HL-60/S4 treated with retinoic acid at 250 ng/mL for 4 days and 3 days (cell line): ENCODE results near the gene NME2.
"Not testable (repeated sequence)": the region's sequence is repeated elsewhere in the genome, so short reads cannot be mapped to it uniquely, and the experiment has no call there.

Experiments
- in situ Hi-C: fragments of 300-500 bp; cut with MboI; formaldehyde crosslinking; loops from 2 replicates; pipeline ENCODE4 v1.7.0; 2022; ENCODE audit warnings: low sequenced_read_pairs

The NME2 gene

DNA sequence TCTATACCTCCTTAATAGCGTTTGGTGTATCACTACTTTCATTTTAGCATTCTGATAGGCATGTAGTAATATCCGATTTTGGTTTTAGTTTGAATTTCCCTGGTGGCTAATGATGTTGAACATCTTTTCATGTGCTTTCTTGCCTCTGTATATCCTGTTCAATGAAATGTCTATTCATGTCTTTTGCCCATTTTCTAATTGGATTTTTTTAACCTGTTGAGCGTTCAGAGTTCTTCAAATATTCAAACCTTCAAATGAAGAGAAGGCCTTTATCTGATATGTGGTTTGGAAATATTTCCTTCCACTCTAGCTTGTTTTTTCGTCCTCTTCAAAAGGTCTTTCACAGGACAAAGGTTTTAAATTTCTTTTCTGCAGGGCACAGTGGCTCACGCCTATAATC, 15.3 kb upstream of the NME2 start:
- in situ Hi-C loops, result no loop called here

DNA sequence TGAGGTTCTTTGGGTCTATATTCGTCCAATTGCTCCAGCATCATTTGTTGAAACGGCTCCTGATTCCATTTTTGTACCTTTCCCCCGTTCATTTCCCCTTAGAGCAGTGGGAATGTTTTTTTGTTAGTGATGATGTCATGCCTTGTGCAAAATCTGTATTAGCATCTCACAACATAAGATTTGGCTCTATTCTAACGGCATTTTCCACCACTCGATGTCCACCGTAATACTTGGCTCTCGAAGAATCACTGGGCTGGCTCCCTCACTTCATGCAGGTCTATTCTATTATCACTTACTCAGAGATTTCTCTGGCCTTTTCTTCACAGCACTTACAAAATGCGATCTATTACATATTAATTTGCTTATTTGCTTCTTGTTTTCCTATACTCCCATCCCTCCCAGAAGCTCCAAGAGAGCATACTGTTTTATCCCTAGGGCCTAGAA, 13.4 kb upstream of the NME2 start:
- in situ Hi-C loops, result no loop called here

- in situ Hi-C loops, result no loop called here
Observed at GRCh38 chr17:51153210-51154072, 12.8 kb upstream of the NME2 start, which contains the start of gene NME1. TSS of gene NME1 (plus strand) at chr17:51153559. CDS start at chr17:51155655, 2,096 bp downstream.

GRCh38 chr17:51154176-51154575, 12.0 kb upstream of the NME2 start:
- in situ Hi-C loops, result no loop called here

DNA sequence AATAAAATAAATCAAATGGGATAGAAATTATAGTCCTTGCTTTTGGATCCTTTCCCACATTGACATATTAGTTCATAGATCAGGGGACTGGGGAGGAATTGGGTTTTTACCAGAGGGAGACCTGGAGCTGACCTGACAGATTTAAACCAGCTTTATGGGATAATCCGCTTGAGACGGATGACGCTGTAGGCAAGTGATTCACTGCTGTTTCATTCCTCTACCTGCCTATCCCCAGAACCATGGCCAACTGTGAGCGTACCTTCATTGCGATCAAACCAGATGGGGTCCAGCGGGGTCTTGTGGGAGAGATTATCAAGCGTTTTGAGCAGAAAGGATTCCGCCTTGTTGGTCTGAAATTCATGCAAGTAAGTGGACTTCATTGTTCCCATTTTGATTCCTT, 10.8 kb upstream of the NME2 start:
- in situ Hi-C loops, result no loop called here

GRCh38 chr17:51159604-51160003, 6.6 kb upstream of the NME2 start:
- in situ Hi-C loops, result no loop called here

- in situ Hi-C loops, result no loop called here
Observed at GRCh38 chr17:51161541-51161940, 4.7 kb upstream of the NME2 start.

DNA sequence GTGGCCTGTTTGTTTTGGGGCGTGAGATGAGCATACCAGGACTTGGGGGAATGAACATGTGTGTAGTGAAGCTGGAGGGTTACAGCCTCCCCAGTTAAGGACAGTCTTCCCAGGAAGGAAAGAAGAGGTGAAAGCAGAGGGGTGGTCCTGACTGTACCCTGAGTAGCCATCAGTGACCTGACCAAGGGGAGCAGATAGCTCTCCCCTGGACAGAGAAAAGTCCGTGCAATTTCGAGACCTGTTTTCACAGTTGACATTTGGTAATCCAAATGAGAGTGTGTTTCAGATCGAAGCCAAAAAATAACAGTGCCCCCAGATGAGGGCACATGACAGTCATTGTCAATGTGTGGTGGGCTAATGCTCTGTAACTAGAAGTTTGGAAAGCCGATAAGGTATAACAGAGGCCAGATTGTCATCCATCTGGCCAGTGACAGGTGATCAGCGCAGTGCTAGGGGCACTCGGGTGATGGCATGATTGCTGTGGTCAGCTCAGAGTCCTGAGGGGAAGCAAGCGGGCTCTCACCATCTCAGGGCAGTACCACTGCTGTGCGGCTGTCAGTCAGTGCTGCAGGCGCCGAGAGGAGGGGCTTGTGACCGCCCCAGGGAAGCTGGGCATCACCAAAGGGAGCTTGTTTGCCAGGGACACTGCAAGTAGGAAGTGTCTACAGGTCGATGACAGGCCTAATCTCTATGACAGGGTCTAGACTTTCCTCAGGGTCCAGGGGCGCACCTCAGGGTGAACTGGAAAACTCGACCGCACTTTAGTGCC, 1.1 kb upstream of the NME2 start:
- in situ Hi-C loops, result no loop called here

- in situ Hi-C loops, result no loop called here
Observed at GRCh38 chr17:51165680-51166197, 472 bp upstream of the NME2 start.

DNA sequence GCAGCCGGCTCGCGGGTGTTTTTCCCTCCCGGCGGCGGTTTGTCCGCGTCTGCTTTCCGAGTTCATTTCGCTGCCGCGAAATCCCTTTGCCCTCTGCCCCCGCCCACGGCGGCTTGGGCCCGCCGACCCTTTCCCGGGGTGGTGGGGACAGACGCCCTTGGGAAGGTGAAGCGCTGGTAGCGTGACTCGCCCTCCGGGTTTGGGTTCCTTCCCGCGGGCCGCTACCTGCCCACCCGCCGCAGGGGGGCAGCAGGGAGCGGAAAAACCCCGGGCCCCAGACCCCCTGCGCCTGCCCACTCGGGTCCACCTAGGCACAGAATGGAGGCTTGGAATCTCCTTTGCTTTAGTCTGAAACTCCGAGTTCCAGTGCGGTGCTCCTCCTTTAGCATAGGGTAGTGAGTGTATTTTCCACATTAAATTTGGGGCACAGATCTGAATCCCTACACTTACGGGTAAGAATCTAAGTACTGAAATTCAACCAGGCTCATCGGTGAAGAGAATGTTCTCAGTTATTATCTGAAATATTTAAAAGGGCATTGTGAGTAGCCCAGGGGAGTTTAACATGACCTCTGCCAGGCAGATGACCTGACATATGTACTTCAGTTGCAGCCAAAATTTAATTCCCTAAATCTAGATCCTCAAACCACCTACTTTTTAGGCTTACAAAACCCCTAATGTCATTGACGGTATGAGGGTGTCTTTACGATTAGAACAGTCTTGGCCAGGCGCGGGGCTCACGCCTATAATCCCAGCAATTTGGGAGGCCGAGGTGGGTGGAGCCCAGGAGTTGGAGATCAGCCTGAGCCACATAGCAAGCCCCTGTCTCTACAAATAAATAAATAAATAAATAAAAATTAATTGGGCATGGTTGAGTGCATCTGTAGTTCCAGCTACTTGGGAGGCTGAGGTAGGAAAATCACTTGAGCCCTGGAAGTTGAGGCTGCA, 1.0 kb downstream of the NME2 start:
- in situ Hi-C loops, result no loop called here

- in situ Hi-C loops, result no loop called here
Observed at GRCh38 chr17:51169340-51169739, 3.1 kb downstream of the NME2 start.

- in situ Hi-C loops, result no loop called here
Observed at GRCh38 chr17:51170736-51171135, 4.5 kb downstream of the NME2 start.

DNA sequence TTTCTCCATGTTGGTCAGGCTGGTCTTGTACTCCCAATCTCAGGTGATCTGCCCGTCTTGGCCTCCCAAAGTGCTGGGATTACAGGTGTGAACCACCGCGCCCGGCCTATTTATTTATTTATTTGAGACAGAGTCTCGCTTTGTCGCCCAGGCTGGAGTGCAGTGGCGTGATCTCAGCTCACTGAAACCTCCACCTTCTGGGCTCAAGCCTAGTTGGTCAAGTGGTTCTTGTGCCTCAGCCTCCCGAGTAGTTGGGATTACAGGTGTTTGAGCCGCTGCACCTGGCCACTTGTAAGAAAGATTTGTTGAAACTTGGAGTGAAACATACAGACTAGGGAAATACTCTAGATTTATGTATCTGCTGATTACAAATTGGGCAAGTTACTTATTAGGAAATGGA, 5.8 kb downstream of the NME2 start:
- in situ Hi-C loops, result not testable (repeated sequence)

DNA sequence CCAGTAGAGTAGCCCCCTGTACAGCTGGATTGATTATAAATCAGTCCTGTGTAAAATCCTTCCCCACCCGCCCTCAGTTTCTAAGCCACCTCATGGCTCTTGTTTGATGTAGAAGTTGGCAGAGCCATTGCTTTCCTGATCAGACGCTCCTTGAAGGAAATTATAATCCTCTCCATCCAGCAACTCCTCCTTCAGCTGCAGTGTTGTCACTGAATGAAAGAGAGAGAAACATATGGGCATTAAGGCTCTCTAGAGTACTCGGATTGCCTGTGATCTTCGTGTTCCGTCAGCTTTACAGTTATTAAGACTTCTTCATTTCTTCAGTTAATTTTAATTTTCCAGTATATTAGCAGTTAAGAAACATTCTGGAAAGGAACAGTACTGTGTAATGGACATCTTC, 14.3 kb downstream of the NME2 start:
- in situ Hi-C loops, result no loop called here

DNA sequence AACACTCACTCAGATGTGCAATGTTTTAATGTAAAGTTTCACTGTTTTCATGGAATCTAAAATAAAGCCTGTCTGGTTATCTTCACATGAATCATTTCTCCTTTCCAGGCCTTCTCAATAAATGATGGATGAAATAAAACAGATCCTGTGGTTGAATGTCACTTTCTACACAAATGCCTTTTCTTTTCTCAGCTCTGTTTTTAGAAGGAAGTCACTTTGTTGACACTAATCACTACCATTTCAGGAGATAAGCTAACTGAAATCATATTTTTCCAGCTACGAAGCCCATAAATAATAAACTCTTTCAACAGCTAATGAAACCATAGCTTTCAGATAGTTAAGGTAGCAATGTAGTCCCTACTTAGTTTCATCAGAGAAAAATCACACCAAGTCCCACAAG, 17.9 kb downstream of the NME2 start:
- in situ Hi-C loops, result no loop called here

GRCh38 chr17:51185763-51186332, 19.6 kb downstream of the NME2 start:
- in situ Hi-C loops, result no loop called here

DNA sequence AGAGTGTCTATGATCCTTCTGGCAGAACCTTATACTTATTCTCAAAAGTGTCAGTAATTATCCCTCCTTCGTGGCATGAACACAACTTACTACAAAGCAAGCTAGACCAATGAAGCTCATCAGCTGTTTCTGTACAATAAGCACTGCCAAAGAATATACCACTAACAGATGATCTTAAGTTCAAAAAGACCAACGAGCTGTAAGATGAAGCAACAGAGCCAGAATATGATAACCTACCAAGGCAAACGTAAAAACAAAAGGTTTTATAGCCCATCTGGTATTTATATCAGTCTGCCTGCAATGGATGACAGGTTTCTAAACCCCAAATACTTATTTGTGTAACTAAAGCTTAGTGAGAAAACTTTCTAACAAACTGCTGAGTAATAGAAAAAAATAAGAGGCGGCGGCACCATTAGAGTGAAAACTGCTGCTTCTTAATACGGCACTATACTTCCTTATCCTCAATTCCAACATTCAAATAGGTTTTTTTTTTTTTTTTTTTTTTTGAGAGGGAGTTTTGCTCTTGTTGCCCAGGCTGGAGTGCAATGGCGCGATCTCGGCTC, 22.1 kb downstream of the NME2 start:
- in situ Hi-C loops, result no loop called here

DNA sequence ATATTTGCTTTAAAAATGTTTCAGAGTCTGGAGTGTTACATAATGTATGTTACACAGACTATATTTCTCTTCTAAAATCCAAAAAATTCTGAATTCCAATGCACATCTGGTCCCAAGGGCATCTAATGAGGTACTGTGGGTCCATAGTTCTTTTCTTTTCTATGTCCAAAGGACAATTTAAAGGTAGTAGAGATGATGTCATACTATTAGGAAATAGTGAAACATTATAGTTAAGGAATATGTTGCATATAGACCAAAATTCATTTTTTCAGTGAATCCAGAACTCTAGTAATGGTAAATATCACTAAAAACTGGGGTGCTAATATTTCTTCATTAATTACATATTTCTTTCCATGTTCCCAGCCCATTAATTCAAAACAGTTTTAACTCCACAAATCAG, 23.0 kb downstream of the NME2 start:
- in situ Hi-C loops, result no loop called here

- in situ Hi-C loops, result no loop called here
Observed at GRCh38 chr17:51189628-51190027, 23.4 kb downstream of the NME2 start.

DNA sequence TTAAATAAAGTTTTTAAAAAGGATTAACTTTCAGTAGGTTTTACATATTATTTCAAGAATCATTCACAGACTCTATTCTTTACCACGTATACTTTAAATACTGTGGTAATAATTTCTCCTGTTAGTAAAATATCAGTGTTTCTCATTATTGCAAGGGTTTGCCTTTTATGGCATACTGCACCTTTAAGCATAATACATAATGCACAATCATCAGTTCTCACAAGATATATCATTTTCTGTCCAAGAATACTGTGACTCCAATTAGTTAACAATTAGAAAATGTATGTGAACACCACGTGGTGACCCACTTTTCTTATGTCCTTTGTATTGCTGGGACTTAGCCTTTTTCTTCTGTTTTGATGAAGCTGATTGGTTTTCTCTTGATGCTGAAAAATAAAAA, 25.7 kb downstream of the NME2 start:
- in situ Hi-C loops, result no loop called here
